PC-9 (cell line): Measurements from ENCODE around the gene RELA. TPM values are rescaled to one million over a fixed set of nuclear protein-coding genes. Genes with fewer than 3 reads are reported as not detected.
A peak's percentile ranks its signal among the peaks of the same experiment; 100 is the strongest.

Experiments used
- BruUV-seq: library from RNA; stranded (reverse); fragments of 400-500 nt; replicated peaks from 2 replicates; lab custom pipeline; 2021; lab: Mats Ljungman, UMichigan
- CTCF ChIA-PET: fragments of 300-600 bp; sonication (Branson Sonifier 250); formaldehyde crosslinking; loops from one replicate; lab custom pipeline; 2022; ENCODE audit warnings: antibody characterized with exemption; lab: Charles Lee
- POLR2A ChIA-PET: fragments of 300-600 bp; sonication (Branson Sonifier 250); formaldehyde crosslinking; loops from one replicate; lab custom pipeline; 2022; ENCODE audit warnings: antibody characterized with exemption; ENCODE audit not compliant: unreplicated experiment; lab: Charles Lee
- DNase-seq, 2 experiments: peaks; one replicate each; pipeline versions ENCODE4 v3.0.0 to v3.0.0-alpha.2; 2015 to 2022; ENCODE audit warnings: mixed read lengths in 1 of 2
- H2AFZ ChIP-seq: fragments of 200-600 bp; sonication (generic); 2 replicates; pipeline ENCODE4 v1.8.1; 2017; ENCODE audit warnings: antibody characterized with exemption
- H3F3A ChIP-seq: fragments of 200-600 bp; sonication (generic); 2 replicates; pipeline ENCODE4 v1.8.1; 2017; ENCODE audit warnings: antibody characterized with exemption, mild to moderate bottlenecking, low read depth; ENCODE audit not compliant: insufficient read depth
- H3K27ac ChIP-seq: fragments of 200-600 bp; sonication (generic); 2 replicates; pipeline ENCODE4 v1.6.1; 2016; ENCODE audit warnings: mixed run types
- H3K27me3 ChIP-seq: fragments of 200-600 bp; sonication (generic); 2 replicates; pipeline ENCODE4 v1.6.1; 2016; ENCODE audit warnings: low read depth, mixed run types; ENCODE audit not compliant: insufficient read depth
- H3K36me3 ChIP-seq: fragments of 200-600 bp; sonication (generic); 2 replicates; pipeline ENCODE4 v1.6.1; 2016; ENCODE audit warnings: low read depth, mixed run types
- H3K4me1 ChIP-seq: fragments of 200-600 bp; sonication (generic); replicated peaks from 2 replicates; pipeline ENCODE4 v1.6.1; 2016; ENCODE audit warnings: mixed run types; ENCODE audit not compliant: insufficient read depth
- H3K4me2 ChIP-seq: fragments of 200-600 bp; sonication (generic); 2 replicates; pipeline ENCODE4 v1.6.1; 2017; ENCODE audit warnings: mixed run types
- H3K4me3 ChIP-seq: fragments of 200-600 bp; sonication (generic); 2 replicates; pipeline ENCODE4 v1.6.1; 2016; ENCODE audit warnings: mixed run types
- H3K79me2 ChIP-seq: fragments of 200-600 bp; sonication (generic); 2 replicates; pipeline ENCODE4 v1.6.1; 2017; ENCODE audit warnings: low read depth, mixed run types
- H3K9me2 ChIP-seq: fragments of 200-600 bp; sonication (generic); 2 replicates; pipeline ENCODE4 v1.8.1; 2017; ENCODE audit warnings: mild to moderate bottlenecking; ENCODE audit not compliant: insufficient read depth
- H3K9me3 ChIP-seq: fragments of 200-600 bp; sonication (generic); 2 replicates; pipeline ENCODE4 v1.8.1; 2016; ENCODE audit warnings: low read depth; ENCODE audit not compliant: insufficient read depth
- H4K20me1 ChIP-seq: fragments of 200-600 bp; sonication (generic); 2 replicates; pipeline ENCODE4 v1.8.1; 2017; ENCODE audit not compliant: insufficient read depth
- EZH2 ChIP-seq: fragments of 200-600 bp; sonication (generic); IDR thresholded peaks from 2 replicates; pipeline ENCODE4 v1.8.0; 2017; ENCODE audit warnings: antibody characterized with exemption, low read depth
- intact Hi-C: fragments of 100-400 bp; cut with micrococcal nuclease; formaldehyde crosslinking; loops from one replicate; pipeline ENCODE4 v1.10.0; 2022; ENCODE audit not compliant: unreplicated experiment
- total RNA-seq: library from RNA; stranded (reverse); gene quantifications from 2 replicates; pipeline ENCODE4 v1.2.3, GENCODE V29; 2021
- TF ChIP-seq, protein P1 (sequence below): fragments of 200-600 bp; sonication (generic); conservative IDR thresholded peaks from 2 replicates; pipeline ENCODE4 v1.6.1; 2017; ENCODE audit warnings: mixed run types, antibody characterized with exemption, mild to moderate bottlenecking, moderate library complexity

The RELA gene
- total RNA-seq, 1 experiment from 2014 or later: 86.8 TPM

DNA sequence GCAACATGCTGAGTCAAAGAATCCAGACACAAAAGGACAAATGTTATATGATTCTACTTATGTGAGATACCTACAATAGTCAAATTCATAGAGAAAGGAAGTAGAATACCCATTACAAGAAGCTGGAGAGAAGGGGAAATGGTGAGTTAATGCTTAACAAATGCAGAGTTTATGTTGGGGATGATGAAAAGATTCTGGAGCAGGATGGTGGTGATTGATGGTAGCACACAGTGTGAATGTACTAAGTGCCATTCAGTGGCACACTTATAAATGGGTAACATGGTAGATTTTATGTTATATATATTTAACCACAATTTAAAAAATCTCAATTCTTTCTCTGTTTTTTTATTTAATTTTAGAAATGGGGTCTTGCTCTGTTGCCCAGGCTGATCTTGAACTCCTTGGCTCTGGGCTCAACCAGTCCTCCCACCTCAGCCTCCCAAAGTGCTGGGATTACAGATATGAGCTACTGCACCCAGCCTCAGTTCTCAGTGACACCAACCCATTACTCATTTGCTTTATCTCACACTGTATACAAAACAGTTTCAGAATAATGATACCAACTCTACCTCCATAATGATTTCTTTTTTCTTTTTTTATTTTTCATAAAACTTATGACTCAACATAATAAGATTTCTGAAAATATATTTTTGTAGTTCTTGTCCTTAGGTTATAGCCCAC, 9.6 kb upstream of the RELA start:
- ChIA-PET POLR2A (no interaction called here), CTCF (no interaction called here)
- no peaks in the 10 kb centered on the region for H3K9me2 ChIP-seq
- intact Hi-C loops: no loop called here
- no peaks in the 10 kb centered on the region for H3K9me3 ChIP-seq
- H2AFZ ChIP-seq: no peak overlapping the region
- H3K79me2 ChIP-seq: no peaks in the 10 kb centered on the region
- H4K20me1 ChIP-seq: no peaks in the 10 kb centered on the region
- no peak for TF ChIP-seq EZH2
- TF ChIP-seq, protein P1, sequence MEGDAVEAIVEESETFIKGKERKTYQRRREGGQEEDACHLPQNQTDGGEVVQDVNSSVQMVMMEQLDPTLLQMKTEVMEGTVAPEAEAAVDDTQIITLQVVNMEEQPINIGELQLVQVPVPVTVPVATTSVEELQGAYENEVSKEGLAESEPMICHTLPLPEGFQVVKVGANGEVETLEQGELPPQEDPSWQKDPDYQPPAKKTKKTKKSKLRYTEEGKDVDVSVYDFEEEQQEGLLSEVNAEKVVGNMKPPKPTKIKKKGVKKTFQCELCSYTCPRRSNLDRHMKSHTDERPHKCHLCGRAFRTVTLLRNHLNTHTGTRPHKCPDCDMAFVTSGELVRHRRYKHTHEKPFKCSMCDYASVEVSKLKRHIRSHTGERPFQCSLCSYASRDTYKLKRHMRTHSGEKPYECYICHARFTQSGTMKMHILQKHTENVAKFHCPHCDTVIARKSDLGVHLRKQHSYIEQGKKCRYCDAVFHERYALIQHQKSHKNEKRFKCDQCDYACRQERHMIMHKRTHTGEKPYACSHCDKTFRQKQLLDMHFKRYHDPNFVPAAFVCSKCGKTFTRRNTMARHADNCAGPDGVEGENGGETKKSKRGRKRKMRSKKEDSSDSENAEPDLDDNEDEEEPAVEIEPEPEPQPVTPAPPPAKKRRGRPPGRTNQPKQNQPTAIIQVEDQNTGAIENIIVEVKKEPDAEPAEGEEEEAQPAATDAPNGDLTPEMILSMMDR: no peak
- no peak overlapping the region for H3K4me2 ChIP-seq
- BruUV-seq: no TSS peak
- no peaks in the 10 kb centered on the region for H3K36me3 ChIP-seq
- H3K4me3 ChIP-seq: no peak overlapping the region
- no peaks in the 10 kb centered on the region for H3K4me1 ChIP-seq
- 0 out of 2 replicates have a peak, but pooled peaks cover 8% of the 10 kb centered on the region for H3F3A ChIP-seq
- no peak for DNase-seq
- no peaks in the 10 kb centered on the region for H3K27me3 ChIP-seq
- H3K27ac ChIP-seq: no peak overlapping the region

DNA sequence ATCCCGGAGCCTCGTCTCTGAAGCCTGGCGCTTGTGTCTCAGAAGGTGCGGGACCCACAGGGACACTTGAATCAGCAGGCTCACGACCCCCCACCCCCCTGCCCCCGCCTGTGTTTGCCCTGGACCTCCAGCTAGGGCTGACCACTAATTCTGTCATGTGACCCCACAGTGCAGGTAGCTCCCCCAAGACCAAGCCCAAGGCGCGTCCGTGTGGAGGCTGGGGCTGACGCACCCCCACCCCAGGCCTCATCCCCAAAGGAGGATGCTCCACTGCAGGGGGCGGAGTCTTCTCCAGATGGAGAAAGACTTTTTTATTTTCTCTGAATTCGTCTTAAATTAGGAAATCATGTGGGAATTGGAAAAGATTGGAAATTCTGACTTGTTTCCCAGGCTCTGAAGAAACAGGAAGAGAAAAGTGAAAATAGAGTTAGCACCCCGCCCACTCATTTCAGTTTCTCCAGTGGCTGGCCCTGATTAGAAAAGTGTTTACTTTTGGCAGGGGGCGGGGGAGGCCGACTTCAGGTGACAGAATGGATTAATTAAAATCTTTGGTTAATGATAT, 1.0 kb upstream of the RELA start:
- CTCF ChIA-PET: interaction anchor here (0.5 to 0.9 kb wide), 3 partner anchors 42 to 225 kb away, joined by 3 to 9 read pairs (median 8); partner anchors contain the start of gene FIBP
- no peaks in the 10 kb centered on the region for H3K9me2 ChIP-seq
- intact Hi-C loops: loop anchor here (1.0 kb wide), 3 partner anchors 25 to 195 kb away; partner anchors contain the start of genes CFL1, PCNX3 and SIPA1
- H3K27me3 ChIP-seq: no peaks in the 10 kb centered on the region
- H3F3A ChIP-seq: peaks cover 14% of the 10 kb centered on the region
- peaks cover 6% of the 10 kb centered on the region for H4K20me1 ChIP-seq
- peak overlapping the region; percentile 99 for H3K4me3 ChIP-seq
- DNase-seq: peak in 1 of 2 experiments; percentile 46
- peak overlapping the region; percentile 80 for H3K27ac ChIP-seq
- peak overlapping the region; percentile 87 for H2AFZ ChIP-seq
- H3K36me3 ChIP-seq: peaks cover 22% of the 10 kb centered on the region
- H3K79me2 ChIP-seq: peaks cover 24% of the 10 kb centered on the region
- POLR2A ChIA-PET: interaction anchor here (0.5 to 1.0 kb wide), 4 partner anchors 15 to 227 kb away, joined by 4 to 13 read pairs (median 7); partner anchors contain the start of gene CCDC85B
- H3K4me2 ChIP-seq: peak overlapping the region; percentile 96
- no peak for TF ChIP-seq EZH2
- TF ChIP-seq, protein P1: no peak
- H3K4me1 ChIP-seq: peaks cover 20% of the 10 kb centered on the region
- no peaks in the 10 kb centered on the region for H3K9me3 ChIP-seq
- no TSS peak for BruUV-seq

DNA sequence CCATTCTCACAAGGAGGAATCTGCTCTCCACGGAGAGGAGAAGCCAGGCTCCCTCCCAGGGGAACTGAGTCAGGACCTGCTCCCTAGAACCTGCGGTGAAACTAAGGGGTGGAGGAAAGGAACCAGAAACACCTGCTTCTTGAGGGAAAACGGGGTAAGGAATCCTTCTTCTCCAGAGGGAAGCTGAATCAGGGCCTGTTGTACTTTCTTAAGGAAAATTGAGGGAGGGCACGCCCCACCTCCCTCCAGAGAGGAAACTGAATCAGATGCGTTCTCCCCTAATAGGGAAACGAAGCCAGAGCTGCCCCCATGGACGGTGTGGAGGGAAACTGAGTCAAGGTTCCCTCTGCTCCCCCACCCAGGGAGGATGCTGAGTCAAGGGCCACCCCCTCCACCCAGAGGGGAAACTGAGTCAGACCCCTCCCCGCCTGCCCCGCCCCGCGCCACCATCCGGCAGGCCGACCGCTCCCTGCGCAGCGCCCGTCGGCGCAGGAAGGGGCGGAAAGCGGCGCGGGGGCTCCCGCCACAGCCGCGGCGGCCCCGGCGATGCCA, 393 bp downstream of the RELA start:
- BruUV-seq: TSS peak; percentile 64
- H3K9me3 ChIP-seq: no peaks in the 10 kb centered on the region
- H3K36me3 ChIP-seq: peaks cover 36% of the 10 kb centered on the region
- peaks cover 20% of the 10 kb centered on the region for H3K4me1 ChIP-seq
- no peaks in the 10 kb centered on the region for H3K9me2 ChIP-seq
- H3K27ac ChIP-seq: peak overlapping the region; percentile 40; the same call in 1 of the 2 replicates
- CTCF ChIA-PET: no interaction called here
- peaks cover 14% of the 10 kb centered on the region for H3F3A ChIP-seq
- intact Hi-C loops: no loop called here
- H4K20me1 ChIP-seq: peaks cover 6% of the 10 kb centered on the region
- no peaks in the 10 kb centered on the region for H3K27me3 ChIP-seq
- peak overlapping the region; percentile 70; the same call in 1 of the 2 replicates for H2AFZ ChIP-seq
- H3K4me3 ChIP-seq: peak overlapping the region; percentile 99
- H3K79me2 ChIP-seq: peaks cover 24% of the 10 kb centered on the region
- DNase-seq: no peak
- TF ChIP-seq EZH2: no peak
- TF ChIP-seq, protein P1: no peak
- H3K4me2 ChIP-seq: peak overlapping the region; percentile 97
- POLR2A ChIA-PET: interaction anchor here (0.6 to 1.0 kb wide), 5 partner anchors 50 to 226 kb away, joined by 4 to 19 read pairs (median 5); partner anchors contain the start of gene FIBP
